Thyroid gland (tissue), 4 donors: ENCODE measurements around the gene GSKIP.

Experiments used
- CTCF ChIP-seq, 6 experiments: fragments of 200-600 bp in 3 of 6; fragments of 450-650 bp in 3 of 6; sonication (generic) in 3 of 6; IDR thresholded peaks; one replicate each; pipeline ENCODE4 v1.5.1; 2016 to 2019; ENCODE audit warnings: antibody characterized with exemption in 6 of 6, mild to moderate bottlenecking in 2 of 6, inconsistent platforms in 1 of 6, moderate library complexity in 1 of 6
- POLR2A ChIP-seq, 2 donors: fragments of 450-650 bp; IDR thresholded peaks; one replicate each; pipeline ENCODE4 v1.6.1; 2017; ENCODE audit warnings: antibody characterized with exemption in 2 of 2, mild to moderate bottlenecking in 2 of 2, moderate library complexity in 1 of 2

DNA sequence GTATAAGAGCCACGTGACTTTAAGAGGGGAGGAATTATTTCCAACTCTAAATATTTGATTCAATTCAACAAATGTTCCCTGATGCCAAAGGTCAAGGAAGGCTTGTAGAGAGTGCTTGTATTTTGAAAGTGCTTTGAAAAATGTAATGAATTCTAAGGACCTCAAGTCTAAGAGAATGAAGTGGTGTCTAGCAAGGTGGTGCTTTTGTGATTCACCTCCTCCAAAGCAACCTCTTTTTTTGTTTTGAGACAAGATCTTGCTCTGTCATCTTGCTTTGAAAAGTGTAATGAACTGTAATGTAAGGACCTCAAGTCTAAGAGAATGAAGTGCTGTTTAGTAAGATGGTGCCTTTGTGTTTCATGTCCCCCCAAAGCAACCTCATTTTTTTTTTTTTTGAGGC, 42.4 kb downstream of the GSKIP start:
- no peak for TF ChIP-seq CTCF (IDR thresholded peaks at IDR 0.05)
- no peak for TF ChIP-seq POLR2A (IDR thresholded peaks at IDR 0.05)
